Activated CD4-positive, alpha-beta T cell treated with anti-CD3 and anti-CD28 coated beads, Interleukin-2, amount 50 U/mL, for 4 hours (primary cell): ENCODE data around the gene DDX50.
A peak's percentile ranks its signal among the peaks of the same experiment; 100 is the strongest.

ENCODE experiments used
- DNase-seq, 2 experiments: peaks; one replicate each; pipeline ENCODE4 v3.0.0-alpha.2; 2020

The DDX50 gene

GRCh38 chr10:68988530-68989316 is 87.6 kb downstream of the DDX50 start, which contains the start of gene KIFBP:
TSS of gene KIFBP (plus strand) at chr10:68988803. CDS start at chr10:68988833, 30 bp downstream.
- peak; percentile 73 to 75 for DNase-seq

- no peak for DNase-seq
Observed at GRCh38 chr10:68989317-68989990, 88.3 kb downstream of the DDX50 start.

- DNase-seq, result no peak
Observed at GRCh38 chr10:68992636-68993440, 91.7 kb downstream of the DDX50 start.
